Fibroblast of lung (primary cell): ENCODE results near the gene SYPL1.

Source experiments
- EZH2 ChIP-seq: IDR thresholded peaks from 2 replicates; pipeline ENCODE4 v1.5.1; 2012; ENCODE audit warnings: low read length, control low read depth, mild to moderate bottlenecking; ENCODE audit errors: missing control alignments
- TF ChIP-seq, protein P1 (sequence below), 2 donors: IDR thresholded peaks in 1 of 2; conservative IDR thresholded peaks in 1 of 2; 1 replicate in 1 of 2; 2 replicates in 1 of 2; pipeline ENCODE4 v1.5.1; 2011 to 2012; ENCODE audit warnings: low read length in 2 of 2, control low read depth in 1 of 2, inconsistent platforms in 1 of 2, low read depth in 1 of 2, mild to moderate bottlenecking in 1 of 2

DNA sequence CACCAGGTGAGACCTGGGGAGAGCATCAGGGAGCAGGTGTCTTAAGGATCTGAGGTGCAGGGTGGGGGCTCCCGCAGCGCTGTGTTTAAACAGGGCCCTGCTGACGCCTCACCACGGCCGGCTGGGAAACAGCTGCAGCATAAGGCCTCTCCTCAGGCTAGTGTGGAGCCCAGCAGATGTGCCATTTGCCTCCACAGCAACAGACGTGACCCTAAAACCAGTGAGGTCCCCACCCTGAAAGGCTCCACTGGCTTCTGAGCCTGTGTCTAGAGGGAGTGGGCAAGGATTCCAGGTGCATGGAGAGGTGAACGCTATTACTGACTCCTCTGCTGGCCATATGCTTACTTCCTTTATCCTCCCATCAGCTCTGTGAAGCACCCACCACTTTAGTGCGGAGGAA, 47.8 kb downstream of the SYPL1 start:
- TF ChIP-seq, protein P1, sequence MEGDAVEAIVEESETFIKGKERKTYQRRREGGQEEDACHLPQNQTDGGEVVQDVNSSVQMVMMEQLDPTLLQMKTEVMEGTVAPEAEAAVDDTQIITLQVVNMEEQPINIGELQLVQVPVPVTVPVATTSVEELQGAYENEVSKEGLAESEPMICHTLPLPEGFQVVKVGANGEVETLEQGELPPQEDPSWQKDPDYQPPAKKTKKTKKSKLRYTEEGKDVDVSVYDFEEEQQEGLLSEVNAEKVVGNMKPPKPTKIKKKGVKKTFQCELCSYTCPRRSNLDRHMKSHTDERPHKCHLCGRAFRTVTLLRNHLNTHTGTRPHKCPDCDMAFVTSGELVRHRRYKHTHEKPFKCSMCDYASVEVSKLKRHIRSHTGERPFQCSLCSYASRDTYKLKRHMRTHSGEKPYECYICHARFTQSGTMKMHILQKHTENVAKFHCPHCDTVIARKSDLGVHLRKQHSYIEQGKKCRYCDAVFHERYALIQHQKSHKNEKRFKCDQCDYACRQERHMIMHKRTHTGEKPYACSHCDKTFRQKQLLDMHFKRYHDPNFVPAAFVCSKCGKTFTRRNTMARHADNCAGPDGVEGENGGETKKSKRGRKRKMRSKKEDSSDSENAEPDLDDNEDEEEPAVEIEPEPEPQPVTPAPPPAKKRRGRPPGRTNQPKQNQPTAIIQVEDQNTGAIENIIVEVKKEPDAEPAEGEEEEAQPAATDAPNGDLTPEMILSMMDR (conservative IDR thresholded peaks at IDR 0.05 in 1 of 2, IDR thresholded peaks at IDR 0.05 in 1 of 2; ENCODE audit: low read depth in 1 of 2, low read length in 2 of 2), result no peak
- TF ChIP-seq EZH2, result no peak
